GF-D8 (cell line): Measurements from ENCODE around the gene UBXN6.

Source experiments
- DNase-seq: peaks from one replicate; lab custom pipeline; 2025; lab: John Stamatoyannopoulos, UW

UBXN6 gene

DNA sequence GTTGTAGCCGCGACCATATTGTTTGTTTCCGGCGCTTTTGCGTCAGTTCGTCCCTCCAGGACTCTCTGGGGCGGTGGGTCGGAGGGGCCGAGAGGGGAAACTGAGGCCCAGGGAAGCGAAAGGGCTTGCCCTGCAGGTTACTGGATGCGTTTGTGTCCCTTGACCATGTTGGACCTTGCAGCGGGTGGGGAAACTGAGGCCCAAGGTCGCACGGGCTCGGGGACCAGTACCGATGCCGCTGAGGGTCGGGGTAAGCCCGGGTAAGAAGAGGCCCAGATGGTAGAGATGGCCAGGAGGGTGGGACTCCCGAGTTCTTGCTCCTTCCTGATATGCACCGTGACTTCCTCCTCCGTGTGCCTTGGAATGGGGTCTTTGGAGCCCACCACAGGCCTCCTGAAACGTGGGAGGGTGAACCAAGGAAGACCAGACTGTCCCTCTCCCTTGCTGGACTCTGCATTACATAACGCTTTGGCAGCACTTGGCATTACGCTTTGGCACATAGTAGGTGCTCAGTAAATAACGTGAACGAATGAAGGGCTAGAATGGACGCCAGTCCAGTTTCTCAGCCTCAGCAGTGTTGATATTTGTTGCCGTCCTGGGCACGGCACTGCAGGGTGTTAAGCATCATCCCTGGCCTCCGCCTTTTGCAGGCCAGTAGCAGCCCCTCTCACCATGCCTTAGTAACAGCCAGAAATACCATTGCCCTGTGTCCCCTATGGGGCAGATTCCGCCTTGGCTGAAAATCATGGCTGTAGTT lies 54.4 kb downstream of the UBXN6 start:
- no peak for DNase-seq

DNA sequence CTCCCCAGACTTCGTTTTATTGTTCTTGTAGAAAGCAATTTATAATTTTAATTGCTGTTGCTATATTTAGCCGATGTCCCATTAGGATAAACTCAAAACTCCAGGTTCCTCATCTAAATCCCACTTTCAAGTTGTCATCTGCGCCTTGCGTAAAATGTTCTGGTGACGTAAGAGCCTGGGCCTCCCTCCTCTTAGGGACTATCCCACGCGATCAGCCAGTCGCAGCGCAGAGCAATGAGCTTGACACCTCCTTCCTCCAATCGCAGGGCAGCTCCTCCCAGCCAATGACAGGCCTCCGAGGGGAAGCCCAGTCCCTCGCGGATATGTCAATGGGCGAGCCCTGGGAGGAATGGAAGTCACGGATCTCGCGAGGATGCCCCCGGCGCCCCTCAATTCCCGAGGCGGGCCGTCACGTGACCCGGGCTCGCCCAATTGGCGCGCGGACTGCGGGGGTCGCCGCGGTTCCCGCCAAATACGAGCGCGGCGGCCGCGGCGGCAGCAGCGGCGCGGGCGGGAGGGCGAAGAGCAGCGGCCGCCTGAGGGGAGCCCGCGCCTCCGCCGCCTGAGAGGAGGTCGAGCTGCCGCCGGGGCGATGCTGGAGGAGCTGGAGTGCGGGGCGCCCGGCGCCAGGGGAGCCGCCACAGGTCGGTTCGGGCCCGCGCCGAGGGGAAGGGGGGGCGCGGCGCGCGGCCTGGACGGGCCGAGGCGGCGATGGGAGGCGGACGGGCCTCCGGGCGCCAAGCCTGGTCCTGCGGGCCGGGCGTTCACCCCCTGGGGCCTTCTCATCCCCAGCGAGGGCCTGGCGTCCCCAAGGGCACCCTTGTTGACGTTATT lies 55.2 kb downstream of the UBXN6 start, which contains the start of gene CHAF1A:
TSS of gene CHAF1A (plus strand) at position 470 of the 834 bp plus-strand sequence. CDS start at position 593, 123 bp downstream.
- DNase-seq: peak; percentile 99

DNA sequence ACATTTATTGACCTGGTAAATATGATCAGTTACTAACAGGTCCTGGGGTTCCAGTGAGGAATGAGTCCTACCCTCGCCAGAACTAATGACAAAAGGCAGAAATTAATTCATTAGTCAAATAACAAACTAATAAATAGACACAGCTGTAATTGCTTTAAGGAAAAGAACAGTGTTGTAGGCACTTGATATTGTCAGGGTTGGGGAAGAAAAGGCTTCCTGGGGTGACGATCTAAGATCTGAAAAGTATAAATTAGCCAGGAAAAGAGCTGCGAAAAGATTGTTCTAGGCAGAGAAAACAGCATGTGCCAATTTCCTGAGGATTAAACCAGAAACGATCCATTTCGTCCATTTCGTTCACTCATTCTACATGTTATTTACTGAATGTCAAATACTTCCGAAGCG lies 55.8 kb downstream of the UBXN6 start:
- DNase-seq: no peak

DNA sequence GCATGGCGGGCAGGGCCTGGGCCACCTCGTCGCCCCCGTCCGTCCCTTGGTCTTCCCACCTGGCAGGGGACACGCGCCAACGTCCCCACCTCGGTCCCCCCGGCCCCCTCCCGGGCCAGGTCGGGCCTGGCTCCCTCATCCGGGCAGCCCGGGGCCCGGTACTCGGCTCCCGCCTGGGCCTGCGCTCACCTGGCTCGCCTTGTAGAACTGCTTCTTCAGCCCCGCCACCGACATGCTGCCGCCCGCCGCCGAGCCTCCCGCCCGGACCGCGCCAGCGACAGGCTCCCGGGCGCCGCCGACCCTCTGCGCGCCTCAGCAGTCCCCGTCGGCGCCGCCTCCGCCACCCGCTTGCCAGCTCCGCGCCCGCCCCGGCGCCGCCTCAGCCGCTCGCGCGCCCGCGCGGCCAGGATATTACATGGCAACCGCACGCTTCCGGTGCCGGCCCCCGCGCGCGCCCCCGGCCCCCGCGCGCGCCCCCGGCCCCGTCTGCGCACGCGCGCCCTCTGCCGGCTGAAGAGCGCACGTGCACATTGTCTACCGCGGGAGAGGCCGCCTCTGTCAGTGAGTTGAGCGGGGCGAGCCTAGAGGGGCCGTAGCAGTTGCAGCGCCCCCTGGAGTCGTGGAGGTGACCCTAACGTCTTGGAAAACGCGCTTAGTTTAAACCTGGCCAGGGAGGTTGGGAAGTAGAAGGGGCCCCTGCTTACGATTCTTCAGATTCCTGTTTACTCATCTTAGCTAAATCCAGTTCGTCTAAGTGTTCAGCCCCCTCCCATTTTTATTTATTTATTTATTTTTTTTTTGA lies 57.3 kb downstream of the UBXN6 start, which contains the start of gene SH3GL1:
TSS of gene SH3GL1 (minus strand) at position 413 of the 802 bp plus-strand sequence. CDS start at position 234, 179 bp downstream.
- peak; percentile 70 for DNase-seq

DNA sequence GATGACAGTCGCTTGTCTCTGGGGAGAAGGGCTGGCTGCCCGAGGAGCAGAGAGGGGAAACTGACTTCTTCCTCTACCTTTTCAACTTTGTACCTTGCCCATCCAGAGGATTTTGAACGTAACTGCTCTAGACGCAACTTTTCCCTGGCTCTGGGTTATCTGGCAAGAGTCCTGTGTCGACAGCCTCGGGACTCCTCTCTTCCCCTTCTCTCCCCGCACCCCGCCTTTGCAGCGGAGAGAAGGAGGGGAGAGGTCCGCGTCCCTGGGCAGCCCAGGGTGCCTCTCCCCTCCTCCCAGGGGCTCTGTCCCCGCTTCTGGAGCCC lies 57.8 kb downstream of the UBXN6 start:
- DNase-seq: peak; percentile 29

DNA sequence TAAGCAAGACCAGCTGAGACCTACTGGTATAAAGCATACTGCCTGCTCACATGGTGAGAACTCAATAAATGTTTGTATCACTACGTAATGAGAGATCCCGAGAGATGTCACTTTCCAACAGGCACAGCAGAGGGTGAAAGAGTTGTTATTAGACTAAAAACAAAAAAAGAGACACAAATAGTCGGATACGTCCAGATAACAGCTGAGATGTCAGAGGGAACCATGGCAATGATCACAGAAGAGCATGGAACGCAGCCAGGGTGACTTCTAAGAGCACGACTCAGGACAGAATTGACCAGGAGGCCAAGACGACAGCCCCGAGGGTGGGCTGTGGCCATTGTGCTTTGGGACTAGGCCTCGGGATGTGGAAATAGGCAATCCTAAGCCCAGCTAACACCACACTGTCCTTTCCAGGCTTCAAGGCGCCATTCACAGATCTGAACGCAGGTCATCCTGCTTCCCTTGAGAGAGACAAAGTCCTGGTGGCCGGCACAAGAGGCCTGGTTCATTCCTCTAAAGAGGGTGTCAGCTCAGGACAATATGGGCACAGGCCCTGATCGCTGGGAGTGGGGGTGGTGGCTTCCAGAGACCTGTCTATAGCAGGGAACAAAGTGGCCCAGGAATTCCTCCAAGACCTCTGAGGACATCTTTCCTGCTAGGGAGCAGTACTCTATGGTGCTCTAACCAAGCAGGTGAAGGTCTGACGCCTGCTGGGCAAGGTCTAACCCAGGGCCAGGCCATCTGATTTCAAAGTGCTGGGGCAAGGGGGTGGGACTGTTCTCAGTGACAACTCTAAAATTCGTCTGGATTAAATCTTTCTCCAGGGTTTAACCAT lies 60.4 kb downstream of the UBXN6 start:
- DNase-seq: no peak
